ENCODE measurements around the gene TENT5A. TPM values are rescaled to one million over a fixed set of nuclear protein-coding genes. Genes with fewer than 3 reads are reported as not detected.
A peak's percentile ranks its signal among the peaks of the same experiment; 100 is the strongest.

TENT5A gene
- total and polyA plus RNA-seq, 8 donors: 2.8 to 12.2 (median 5.1) TPM

DNA sequence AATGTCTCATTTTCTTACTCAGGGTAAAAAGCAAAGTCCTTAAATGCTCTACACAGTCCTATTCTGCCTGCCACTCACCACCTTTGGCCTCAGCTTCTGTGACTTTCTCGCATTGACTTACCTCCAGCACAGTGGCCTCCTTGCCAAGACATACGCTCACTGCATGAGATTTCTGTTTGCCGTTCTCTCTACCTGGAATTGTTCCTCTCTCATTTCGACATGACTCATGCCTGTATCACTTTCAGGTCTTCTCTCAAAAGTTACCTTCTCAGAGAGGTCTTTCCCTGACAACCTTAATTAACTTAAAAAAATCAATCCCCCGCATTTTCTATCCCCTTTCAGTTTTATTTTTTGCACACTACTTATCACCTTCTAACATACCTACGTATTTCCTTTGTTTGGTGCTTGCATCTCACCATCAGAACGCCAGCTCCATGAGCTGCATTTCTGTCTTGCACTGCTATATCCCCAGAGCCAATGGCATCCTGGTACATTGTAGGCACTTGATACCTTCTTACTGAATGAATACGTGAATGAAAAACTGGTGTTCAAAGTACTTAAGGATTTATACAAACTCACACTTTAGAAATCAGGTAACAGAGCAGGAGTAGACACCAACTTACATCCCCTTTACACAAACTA lies 24.5 kb downstream of the TENT5A start:
- Histone ChIP-seq H3K9me3 (no peaks in the 10 kb centered on the region), H3K27me3 (no peaks in the 10 kb centered on the region), H3K4me3 (no peak overlapping the region), H3K4me1 (no peaks in the 10 kb centered on the region), H3K27ac (no peak overlapping the region), H3K36me3 (no peaks in the 10 kb centered on the region)
- no peak for FAIRE-seq
- intact Hi-C loops (cut with DNase I): no loop called here
- TF ChIP-seq CTCF (IDR thresholded peaks at IDR 0.05): no peak
- WGBS, 2 donors: 53 to 70% methylated on average over 8 of the region's 8 CpGs
- peak; percentile 60 to 89 (median 82) for ATAC-seq
- DNase-seq: peak in 3 of 6 donors; percentile 18 to 32 (median 31)

DNA sequence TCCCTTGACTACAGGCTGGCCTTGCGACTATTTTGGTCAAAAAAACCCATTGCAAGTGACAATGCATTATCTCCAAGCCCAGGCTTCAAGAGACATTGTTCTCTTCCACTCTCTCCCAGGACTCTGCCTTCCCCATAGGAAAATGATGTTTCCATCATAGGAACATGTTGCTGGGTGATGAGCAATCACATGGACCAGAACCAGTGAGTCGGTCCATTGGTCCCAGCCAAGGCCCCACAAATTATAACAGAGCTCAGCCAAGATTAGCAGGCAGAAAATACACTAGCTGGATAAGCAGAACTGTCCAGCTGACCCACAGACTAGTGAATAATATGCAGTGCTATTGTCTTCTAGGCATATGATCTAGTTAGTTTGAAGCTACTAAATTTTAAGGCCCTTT lies 27.4 kb downstream of the TENT5A start:
- DNase-seq: no peak
- Histone ChIP-seq H3K4me3 (no peak overlapping the region), H3K4me1 (no peaks in the 10 kb centered on the region), H3K36me3 (no peaks in the 10 kb centered on the region), H3K27ac (no peak overlapping the region), H3K9me3 (no peaks in the 10 kb centered on the region), H3K27me3 (no peaks in the 10 kb centered on the region)
- intact Hi-C loops (cut with DNase I): no loop called here
- no peak for TF ChIP-seq CTCF (IDR thresholded peaks at IDR 0.05)
- WGBS, 2 donors: 88 to 91% methylated on average over 2 of the region's 2 CpGs
- FAIRE-seq: no peak
- no peak for ATAC-seq

DNA sequence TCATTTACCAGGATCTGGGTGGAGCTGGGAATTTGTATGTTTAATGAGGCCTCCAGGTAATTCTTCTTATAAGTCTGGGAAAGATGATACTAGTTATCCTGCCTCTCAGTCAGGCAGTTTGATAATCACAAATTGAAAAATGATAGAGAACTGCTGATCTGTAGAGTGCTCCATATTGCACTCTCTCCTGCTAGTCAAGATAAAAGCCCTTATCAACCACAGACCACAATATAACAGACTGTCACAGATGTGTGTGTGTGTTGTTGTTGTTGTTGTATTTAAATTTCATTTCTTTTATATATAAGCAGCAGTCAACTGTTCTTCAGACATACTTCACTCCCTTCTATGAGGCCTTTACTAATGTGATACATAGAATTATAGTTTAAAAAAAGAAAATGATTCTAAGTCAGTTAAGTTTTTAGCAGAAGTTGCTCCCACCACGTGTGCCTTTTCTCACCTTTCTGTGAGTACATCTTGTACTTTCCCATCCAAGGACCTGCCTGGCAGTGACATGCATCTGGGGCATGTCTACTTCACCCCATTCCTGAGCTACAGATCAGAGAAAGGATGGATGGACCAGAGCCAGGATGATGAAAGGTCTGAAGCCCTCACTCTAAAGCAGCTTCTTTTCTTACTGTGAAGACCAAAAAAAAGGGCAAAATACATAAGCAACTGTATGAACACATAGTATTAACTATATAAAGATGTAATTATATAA lies 29.8 kb downstream of the TENT5A start:
- no peak overlapping the region for H3K27ac ChIP-seq
- ATAC-seq: no peak
- no peak for FAIRE-seq
- H3K36me3 ChIP-seq: no peaks in the 10 kb centered on the region
- H3K4me1 ChIP-seq: no peaks in the 10 kb centered on the region
- no peak for DNase-seq
- WGBS, 2 donors: 63 to 74% methylated on average over 1 of the region's 1 CpG
- no peaks in the 10 kb centered on the region for H3K9me3 ChIP-seq
- H3K27me3 ChIP-seq: no peaks in the 10 kb centered on the region
- TF ChIP-seq CTCF (IDR thresholded peaks at IDR 0.05): no peak
- no peak overlapping the region for H3K4me3 ChIP-seq
- intact Hi-C loops (cut with DNase I): no loop called here

GRCh38 chr6:81720427-81720826 lies 32.1 kb downstream of the TENT5A start:
- FAIRE-seq: no peak
- Histone ChIP-seq H3K4me1 (no peaks in the 10 kb centered on the region), H3K9me3 (no peaks in the 10 kb centered on the region), H3K4me3 (no peak overlapping the region), H3K27ac (no peak overlapping the region), H3K36me3 (no peaks in the 10 kb centered on the region), H3K27me3 (no peaks in the 10 kb centered on the region)
- 63 to 67% methylated on average over 1 of the region's 1 CpG for WGBS, 2 donors
- intact Hi-C loops (cut with DNase I): no loop called here
- ATAC-seq: no peak
- TF ChIP-seq CTCF (IDR thresholded peaks at IDR 0.05): no peak
- no peak for DNase-seq

- no peak overlapping the region for H3K4me3 ChIP-seq
- no peak for DNase-seq
- WGBS, 2 donors: 80 to 81% methylated on average over 1 of the region's 1 CpG
- H3K36me3 ChIP-seq: no peaks in the 10 kb centered on the region
- TF ChIP-seq CTCF (IDR thresholded peaks at IDR 0.05): no peak
- intact Hi-C loops (cut with DNase I): no loop called here
- H3K27me3 ChIP-seq: no peaks in the 10 kb centered on the region
- H3K4me1 ChIP-seq: no peaks in the 10 kb centered on the region
- no peak for FAIRE-seq
- H3K27ac ChIP-seq: no peak overlapping the region
- H3K9me3 ChIP-seq: no peaks in the 10 kb centered on the region
- ATAC-seq: no peak
These were observed 34.4 kb downstream of the TENT5A start for GRCh38 chr6:81718126-81718525.

Measured in pancreas (tissue), 10 donors.